Caco-2 (cell line): Measurements from ENCODE around the gene FIP1L1. TPM values are rescaled to one million over a fixed set of nuclear protein-coding genes. Genes with fewer than 3 reads are reported as not detected.

Experiments used
- BruUV-seq: library from RNA; stranded (reverse); fragments of 400-500 nt; replicated peaks from 2 replicates; lab custom pipeline; 2021; lab: Mats Ljungman, UMichigan
- CTCF ChIA-PET: fragments of 300-600 bp; sonication (Branson Sonifier 250); formaldehyde crosslinking; loops from one replicate; lab custom pipeline; 2022; ENCODE audit warnings: antibody characterized with exemption; lab: Charles Lee
- POLR2A ChIA-PET: fragments of 300-600 bp; sonication (Branson Sonifier 250); formaldehyde crosslinking; loops from one replicate; lab custom pipeline; 2022; ENCODE audit warnings: antibody characterized with exemption; lab: Charles Lee
- DNase-seq, 2 experiments: peaks; one replicate each; pipeline versions ENCODE4 v3.0.0 to v3.0.0-alpha.2; 2020 to 2022
- H3K27me3 ChIP-seq: replicated peaks from 2 replicates; pipeline ENCODE4 v1.6.0; 2011; ENCODE audit warnings: low read length; ENCODE audit not compliant: control insufficient read depth, insufficient read depth
- H3K36me3 ChIP-seq: 2 replicates; pipeline ENCODE4 v1.5.1; 2011; ENCODE audit warnings: low read length; ENCODE audit not compliant: control insufficient read depth, insufficient read depth
- H3K4me1 ChIP-seq: fragments of 250-450 bp; sonication (Bioruptor Pico); 2 replicates; pipeline ENCODE4 v1.5.1; 2020; ENCODE audit warnings: mild to moderate bottlenecking
- H3K4me3 ChIP-seq: 2 replicates; pipeline ENCODE4 v1.5.1; 2011; ENCODE audit warnings: low read depth, mild to moderate bottlenecking, control low read depth, low read length
- H3K9me3 ChIP-seq: fragments of 250-450 bp; sonication (Bioruptor Pico); 2 replicates; pipeline ENCODE4 v1.5.1; 2020; ENCODE audit warnings: mild to moderate bottlenecking, moderate library complexity
- H3K27ac Mint-ChIP-seq: one replicate; pipeline ENCODE4 v1.8.0; 2022; ENCODE audit warnings: mixed read lengths; ENCODE audit not compliant: unreplicated experiment
- H3K27me3 Mint-ChIP-seq: one replicate; pipeline ENCODE4 v1.8.0; 2022; ENCODE audit warnings: mixed read lengths; ENCODE audit not compliant: insufficient read depth, unreplicated experiment
- H3K36me3 Mint-ChIP-seq: one replicate; pipeline ENCODE4 v1.8.0; 2022; ENCODE audit warnings: mild to moderate bottlenecking, mixed read lengths; ENCODE audit not compliant: insufficient read depth, unreplicated experiment
- H3K4me1 Mint-ChIP-seq: one replicate; pipeline ENCODE4 v1.8.0; 2022; ENCODE audit warnings: low read depth, mixed read lengths; ENCODE audit not compliant: unreplicated experiment
- H3K4me3 Mint-ChIP-seq: one replicate; pipeline ENCODE4 v1.8.0; 2022; ENCODE audit warnings: mild to moderate bottlenecking, moderate library complexity, mixed read lengths; ENCODE audit not compliant: unreplicated experiment
- H3K9me3 Mint-ChIP-seq: one replicate; pipeline ENCODE4 v1.8.0; 2022; ENCODE audit warnings: mixed read lengths; ENCODE audit not compliant: unreplicated experiment
- CTCF ChIP-seq, 2 experiments: fragments of 200-600 bp in 1 of 2; IDR thresholded peaks; 1 replicate in 1 of 2; 2 replicates in 1 of 2; pipeline versions ENCODE4 v1.5.1 to v1.8.0; 2011 to 2022; ENCODE audit warnings: antibody characterized with exemption in 1 of 2, control low read depth in 1 of 2, inconsistent platforms in 1 of 2, low read depth in 1 of 2, low read length in 1 of 2, mild to moderate bottlenecking in 1 of 2, moderate library complexity in 1 of 2; ENCODE audit not compliant: insufficient read depth in 1 of 2, severe bottlenecking in 1 of 2, unreplicated experiment in 1 of 2
- intact Hi-C: fragments of 100-400 bp; cut with micrococcal nuclease; formaldehyde crosslinking; loops from one replicate; pipeline ENCODE4 v1.10.0; 2022; ENCODE audit not compliant: unreplicated experiment
- total RNA-seq: library from RNA; stranded (reverse); gene quantifications from 2 replicates; pipeline ENCODE4 v1.2.3, GENCODE V29; 2022

The FIP1L1 gene
- total RNA-seq, 1 experiment from 2014 or later: 62.5 TPM

- H3K27me3 Mint-ChIP-seq: no peaks in the 10 kb centered on the region
- Histone ChIP-seq H3K27me3 (no peaks in the 10 kb centered on the region), H3K36me3 (no peaks in the 10 kb centered on the region; the same call in 1 of the 2 replicates), H3K4me1 (no peaks in the 10 kb centered on the region), H3K4me3 (no peak overlapping the region), H3K9me3 (no peaks in the 10 kb centered on the region)
- no TSS peak for BruUV-seq
- peak; percentile 49 for DNase-seq
- no peaks in the 10 kb centered on the region for H3K36me3 Mint-ChIP-seq
- TF ChIP-seq CTCF (IDR thresholded peaks at IDR 0.05; ENCODE audit: insufficient read depth in 1 of 2, low read depth in 1 of 2, low read length in 1 of 2, severe bottlenecking in 1 of 2, unreplicated experiment in 1 of 2): peak; percentile 53 to 71
- H3K27ac Mint-ChIP-seq: no peak overlapping the region
- intact Hi-C loops: loop anchor here (1.0 to 10.0 kb wide), 3 partner anchors 14 to 176 kb away; partner anchors contain the start of gene LNX1
- ChIA-PET CTCF (interaction anchor here (0.7 kb wide), 2 partner anchors 20 to 162 kb away, joined by 3 to 4 read pairs; no protein-coding TSS in a partner anchor), POLR2A (no interaction called here)
- H3K4me3 Mint-ChIP-seq: no peak overlapping the region
- H3K4me1 Mint-ChIP-seq: no peaks in the 10 kb centered on the region
- no peaks in the 10 kb centered on the region for H3K9me3 Mint-ChIP-seq
These were observed 113.7 kb downstream of the FIP1L1 start for GRCh38 chr4:53490965-53491622.

DNA sequence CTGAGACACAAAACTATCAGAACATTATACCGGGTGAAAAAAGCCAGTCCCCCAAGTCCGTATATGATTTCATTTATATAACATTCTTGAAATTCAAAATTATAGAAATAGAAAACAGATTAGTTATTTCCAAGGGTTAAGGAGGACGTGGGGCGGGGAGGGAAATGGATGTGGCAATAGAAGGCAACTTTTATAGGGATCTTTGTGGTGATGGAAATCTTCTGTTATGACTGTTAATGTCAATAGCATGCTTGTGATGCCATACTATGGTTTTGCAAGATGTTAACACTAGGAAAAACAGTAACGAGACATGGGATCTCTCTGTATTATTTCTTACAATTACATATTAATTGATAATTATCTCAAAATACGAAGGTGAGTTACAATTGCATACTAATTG, 117.4 kb downstream of the FIP1L1 start:
- Mint-ChIP-seq H3K4me3 (no peak overlapping the region), H3K9me3 (no peaks in the 10 kb centered on the region), H3K27ac (no peak overlapping the region), H3K4me1 (no peaks in the 10 kb centered on the region), H3K36me3 (no peaks in the 10 kb centered on the region), H3K27me3 (no peaks in the 10 kb centered on the region)
- no peak for TF ChIP-seq CTCF (IDR thresholded peaks at IDR 0.05; ENCODE audit: insufficient read depth in 1 of 2, low read depth in 1 of 2, low read length in 1 of 2, severe bottlenecking in 1 of 2, unreplicated experiment in 1 of 2)
- no peaks in the 10 kb centered on the region for H3K9me3 ChIP-seq
- CTCF ChIA-PET: no interaction called here
- no peaks in the 10 kb centered on the region; the same call in 1 of the 2 replicates for H3K36me3 ChIP-seq
- DNase-seq: no peak
- BruUV-seq: no TSS peak
- peaks cover 8% of the 10 kb centered on the region for H3K4me1 ChIP-seq
- intact Hi-C loops: loop anchor here (2.0 to 10.0 kb wide), 2 partner anchors 180 to 732 kb away; no protein-coding TSS in a partner anchor
- H3K27me3 ChIP-seq: no peaks in the 10 kb centered on the region
- H3K4me3 ChIP-seq: no peak overlapping the region
- POLR2A ChIA-PET: no interaction called here

DNA sequence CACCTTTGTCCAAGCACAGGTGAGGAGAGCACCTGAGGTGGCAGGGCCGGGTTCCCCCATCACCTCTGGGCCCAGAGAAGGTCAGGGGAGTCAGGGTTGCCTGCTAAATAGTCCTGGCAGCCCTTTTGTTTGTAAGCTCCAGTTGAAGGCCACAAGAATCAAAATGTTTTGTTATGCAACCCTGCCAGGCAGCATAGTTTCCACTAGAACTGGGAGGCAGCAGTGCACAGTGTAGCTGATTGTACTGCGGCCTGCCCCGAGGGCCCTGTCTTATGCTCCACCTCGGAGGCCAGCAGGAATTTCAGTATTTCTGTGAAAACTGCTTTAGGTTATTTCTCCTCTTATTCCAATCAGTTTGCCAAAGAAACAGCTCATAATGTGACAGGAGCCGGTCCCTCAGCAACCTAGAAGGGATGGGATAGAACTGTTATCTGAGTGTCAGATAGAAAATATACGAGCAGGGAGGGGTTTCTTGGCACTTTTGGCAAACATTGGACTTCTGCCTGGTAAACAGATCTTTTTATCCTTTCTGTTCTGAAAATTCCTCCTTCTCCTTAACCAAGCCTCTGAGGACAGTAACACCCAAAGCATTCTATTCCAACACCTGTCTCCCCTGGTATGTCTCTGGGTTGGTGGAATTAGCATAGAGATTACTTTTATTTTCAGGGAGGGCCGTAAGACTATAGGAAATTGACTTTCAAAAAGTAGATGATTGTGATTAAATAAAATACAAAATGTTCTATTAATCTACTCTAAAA, 120.2 kb downstream of the FIP1L1 start:
- Mint-ChIP-seq H3K36me3 (no peaks in the 10 kb centered on the region), H3K4me3 (no peak overlapping the region), H3K9me3 (no peaks in the 10 kb centered on the region), H3K27ac (no peak overlapping the region), H3K27me3 (no peaks in the 10 kb centered on the region), H3K4me1 (no peaks in the 10 kb centered on the region)
- no TSS peak for BruUV-seq
- H3K27me3 ChIP-seq: no peaks in the 10 kb centered on the region
- intact Hi-C loops: loop anchor here (10.0 kb wide), 1 partner anchor 183 kb away; no protein-coding TSS in a partner anchor
- H3K4me1 ChIP-seq: peaks cover 8% of the 10 kb centered on the region
- no peaks in the 10 kb centered on the region for H3K9me3 ChIP-seq
- peak in 1 of 2 experiments; percentile 42 for DNase-seq
- ChIA-PET CTCF (interaction anchor here (0.8 kb wide), 1 partner anchor 9 kb away, joined by 3 read pairs; no protein-coding TSS in a partner anchor), POLR2A (no interaction called here)
- no peaks in the 10 kb centered on the region; the same call in 1 of the 2 replicates for H3K36me3 ChIP-seq
- H3K4me3 ChIP-seq: no peak overlapping the region
- TF ChIP-seq CTCF (IDR thresholded peaks at IDR 0.05; ENCODE audit: insufficient read depth in 1 of 2, low read depth in 1 of 2, low read length in 1 of 2, severe bottlenecking in 1 of 2, unreplicated experiment in 1 of 2): no peak
